Astrocyte of the hippocampus (primary cell): ENCODE data around the gene RAD51AP1.

Source experiments
- DNase-seq: peaks from one replicate; pipeline ENCODE4 v3.0.0; 2011; ENCODE audit warnings: low read depth, low spot score

Gene RAD51AP1

DNA sequence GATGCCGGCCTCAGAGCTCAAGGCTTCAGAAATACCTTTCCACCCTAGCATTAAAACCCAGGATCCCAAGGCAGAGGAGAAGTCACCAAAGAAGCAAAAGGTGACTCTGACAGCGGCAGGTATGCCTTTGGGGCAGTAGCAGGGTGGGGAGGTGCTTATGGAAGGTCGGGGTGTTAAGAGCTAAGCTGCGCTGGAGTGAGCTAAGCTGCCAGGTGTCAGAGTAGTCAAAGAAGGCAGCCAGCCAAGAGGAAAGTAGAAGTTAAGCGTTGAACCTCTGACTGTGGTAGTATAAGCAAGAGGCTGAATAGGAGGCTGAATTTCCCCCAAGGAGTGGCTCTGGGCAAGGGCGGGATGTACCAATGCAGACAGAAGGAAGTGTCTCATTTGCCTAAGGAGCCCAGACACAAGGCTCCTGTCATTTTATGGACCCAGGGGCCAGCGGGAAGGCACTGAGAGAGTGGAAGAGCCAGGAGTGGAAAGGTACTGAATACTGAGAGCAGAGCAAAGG, 52.5 kb downstream of the RAD51AP1 start:
- no peak for DNase-seq

DNA sequence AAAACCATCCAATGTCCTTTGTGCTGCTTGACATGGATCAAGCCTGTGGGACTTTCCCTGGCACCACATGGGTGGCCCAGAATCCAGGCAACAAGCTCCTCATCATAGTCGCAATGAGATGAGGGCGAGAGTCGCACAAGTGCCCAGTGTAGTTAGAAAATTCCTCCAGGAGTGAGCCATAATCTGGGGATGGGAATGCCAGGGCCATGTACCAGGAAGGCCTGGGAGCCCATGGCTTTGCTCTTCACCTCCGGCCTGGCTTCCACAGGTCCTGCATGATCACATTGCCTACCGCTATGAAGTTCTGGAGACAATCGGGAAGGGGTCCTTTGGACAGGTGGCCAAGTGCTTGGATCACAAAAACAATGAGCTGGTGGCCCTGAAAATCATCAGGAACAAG, 57.2 kb downstream of the RAD51AP1 start:
- no peak for DNase-seq

DNA sequence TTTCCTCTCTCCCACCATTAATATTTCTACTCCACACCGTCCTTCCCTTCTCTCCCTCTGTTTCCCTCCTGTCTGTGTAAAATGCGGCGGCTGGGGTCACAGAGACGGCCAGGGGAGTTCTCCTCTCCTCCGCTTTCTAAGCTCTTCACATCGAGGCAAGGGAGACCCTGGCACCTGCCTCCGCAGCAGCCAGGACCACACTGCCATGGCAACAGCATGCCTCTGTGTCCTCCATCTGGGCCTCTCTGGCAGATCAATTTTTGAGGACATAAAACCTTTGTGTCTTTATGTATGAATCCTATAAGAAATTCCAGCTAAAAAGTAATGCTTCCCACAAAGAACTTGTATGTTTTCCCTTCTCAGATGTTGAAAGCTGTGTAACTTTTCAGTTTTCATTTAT, 64.7 kb downstream of the RAD51AP1 start:
- no peak for DNase-seq

DNA sequence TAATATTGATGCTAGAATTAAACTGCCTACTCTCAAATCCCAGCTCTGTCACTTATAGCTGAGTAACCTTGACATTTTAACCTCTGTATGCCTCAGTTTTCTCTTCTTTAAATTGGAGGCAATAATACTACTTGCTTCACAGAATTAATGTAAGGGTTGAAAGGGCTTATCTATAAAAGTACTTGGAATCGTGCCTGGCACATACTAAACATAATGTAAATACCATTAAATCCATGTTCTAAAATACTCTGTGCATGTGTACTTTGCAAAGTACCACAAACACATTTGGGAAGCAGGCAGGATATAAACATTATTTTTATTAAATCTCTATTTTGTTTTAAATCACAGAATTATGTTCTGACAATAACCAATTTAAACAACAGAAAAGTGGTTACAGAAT, 65.3 kb downstream of the RAD51AP1 start:
- no peak for DNase-seq

DNA sequence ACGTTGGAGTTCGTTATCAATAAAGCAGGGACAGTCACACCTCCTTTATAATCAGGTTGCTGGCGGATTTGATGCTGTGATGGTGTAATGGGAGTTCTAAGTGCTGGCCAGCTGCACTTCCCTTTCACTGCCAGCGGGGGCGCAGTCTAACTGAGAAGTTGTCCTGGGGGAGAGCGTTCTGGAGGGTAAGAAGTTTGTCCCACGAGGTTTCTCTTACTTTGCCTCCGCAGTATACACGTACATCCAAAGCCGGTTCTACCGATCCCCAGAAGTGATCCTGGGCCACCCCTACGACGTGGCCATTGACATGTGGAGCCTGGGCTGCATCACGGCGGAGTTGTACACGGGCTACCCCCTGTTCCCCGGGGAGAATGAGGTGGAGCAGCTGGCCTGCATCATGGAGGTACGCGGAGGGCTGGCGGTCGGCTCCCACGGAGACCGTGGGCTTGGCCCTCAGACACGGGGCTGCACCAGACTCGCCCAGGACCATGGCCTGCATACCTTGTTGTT, 66.0 kb downstream of the RAD51AP1 start:
- DNase-seq, result peak; percentile 92

DNA sequence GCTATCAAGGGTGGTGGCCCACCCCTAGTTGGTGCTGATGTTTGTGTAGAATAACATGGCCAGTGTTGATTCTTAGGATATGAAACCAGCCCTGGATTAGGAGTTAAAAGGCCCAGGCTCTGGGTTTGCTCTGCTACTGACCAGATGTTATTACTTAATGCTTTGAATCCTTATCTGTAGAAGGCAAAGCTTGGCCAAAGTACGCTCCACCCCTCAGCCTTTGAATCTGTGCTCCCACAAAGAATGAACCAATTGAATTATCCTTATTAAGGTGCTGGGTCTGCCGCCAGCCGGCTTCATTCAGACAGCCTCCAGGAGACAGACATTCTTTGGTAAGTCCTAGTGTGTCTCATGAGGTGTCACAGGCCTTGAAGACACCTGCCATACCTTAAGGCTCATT, 68.4 kb downstream of the RAD51AP1 start:
- DNase-seq, result no peak

DNA sequence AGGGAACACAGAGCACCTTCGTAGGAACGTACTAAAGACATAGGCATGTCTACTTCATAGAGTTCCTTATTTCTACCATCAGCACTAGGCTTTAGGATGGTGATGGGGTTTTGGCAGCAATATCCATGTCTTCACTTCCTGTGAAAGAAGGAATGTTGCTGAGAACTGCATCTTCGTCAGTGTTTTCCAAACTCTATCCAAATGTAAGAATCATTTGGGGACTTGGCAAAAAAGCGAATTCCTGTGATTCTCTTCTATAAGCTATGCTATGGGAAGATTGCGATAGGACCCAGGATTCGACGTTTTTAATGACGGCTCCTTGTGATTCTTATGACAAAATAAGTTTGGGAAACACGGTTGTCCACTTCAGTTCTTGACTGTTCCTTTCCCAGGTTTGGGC, 70.4 kb downstream of the RAD51AP1 start:
- DNase-seq, result no peak
